SW 1271 (cell line): Measurements from ENCODE around the gene PCSK6.

Experiments used
- DNase-seq, 2 experiments: peaks; one replicate each; lab custom pipeline; 2025; lab: John Stamatoyannopoulos, UW

Gene PCSK6

DNA sequence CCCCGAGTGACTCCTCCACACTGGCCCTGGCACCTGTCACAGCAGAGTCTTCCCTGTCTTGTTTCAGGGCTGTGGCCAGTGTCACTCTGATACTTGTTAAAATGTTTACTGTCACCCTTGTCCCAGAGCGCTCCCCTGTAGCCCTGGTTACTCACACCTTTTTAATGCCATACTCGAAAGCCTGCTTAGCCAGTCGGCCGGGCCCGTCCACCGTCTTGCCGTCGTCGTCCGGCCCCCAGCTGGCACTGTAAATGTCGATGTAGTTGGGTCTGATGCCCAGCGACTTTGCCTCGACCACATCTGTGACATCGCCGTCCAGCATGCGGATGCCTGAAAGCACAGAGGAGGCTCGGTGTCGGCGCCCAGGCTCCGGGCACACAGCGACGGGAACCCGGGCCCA, 91.3 kb downstream of the PCSK6 start:
- DNase-seq: no peak

DNA sequence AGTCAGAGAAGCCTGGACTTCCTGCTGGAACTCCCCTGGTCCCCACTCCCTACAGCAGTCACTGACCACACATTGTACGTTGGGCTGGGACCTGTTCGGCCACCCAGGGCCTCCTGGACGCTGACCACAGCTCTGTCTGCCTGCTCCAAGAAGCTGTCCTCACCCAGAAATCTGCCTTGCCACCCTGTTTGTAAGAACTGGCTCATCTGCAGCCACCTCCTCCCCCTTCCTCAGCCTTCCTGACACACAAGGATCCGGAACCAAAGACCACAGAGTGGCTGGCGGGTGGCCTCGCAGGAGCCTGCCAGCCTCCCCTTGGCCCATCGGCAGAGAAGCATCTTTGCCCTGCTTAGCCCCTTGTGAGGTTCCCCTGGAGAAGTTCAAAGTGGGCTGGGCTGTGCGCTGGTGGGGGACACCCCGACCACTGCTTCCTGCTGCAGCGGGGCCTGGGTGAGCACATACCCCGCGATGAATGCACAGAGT, 91.9 kb downstream of the PCSK6 start:
- DNase-seq: no peak

- no peak for DNase-seq
Observed at GRCh38 chr15:101396484-101397261, 92.8 kb downstream of the PCSK6 start.

- no peak for DNase-seq
Observed at GRCh38 chr15:101394654-101395053, 94.9 kb downstream of the PCSK6 start.

DNA sequence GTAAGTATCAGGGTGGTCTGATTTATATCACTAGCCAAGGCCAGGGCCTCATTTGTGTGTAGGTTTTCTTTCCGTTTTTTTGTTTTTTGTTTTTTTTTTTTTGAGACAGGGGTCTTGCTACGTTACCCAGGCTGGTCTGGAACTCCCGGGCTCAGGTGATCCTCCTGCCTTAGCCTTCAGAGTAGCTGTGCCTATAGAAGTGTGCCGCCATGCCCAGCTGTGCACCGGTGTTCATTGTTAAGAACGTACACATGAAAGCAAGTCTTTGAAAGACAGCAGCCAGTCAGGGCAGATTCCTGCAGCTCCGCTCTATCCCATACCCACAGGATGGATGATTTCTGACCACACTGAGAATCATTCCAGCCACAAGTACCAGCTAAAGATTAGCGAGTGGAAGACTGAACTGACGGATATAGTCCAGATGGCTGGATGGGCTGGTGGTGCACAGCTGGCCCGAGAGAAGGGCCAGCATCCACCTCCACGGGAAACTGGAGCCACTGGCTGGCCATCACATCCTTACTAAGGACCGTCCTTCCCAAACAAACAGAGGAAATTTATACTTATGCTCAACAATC, 95.4 kb downstream of the PCSK6 start:
- DNase-seq: no peak

DNA sequence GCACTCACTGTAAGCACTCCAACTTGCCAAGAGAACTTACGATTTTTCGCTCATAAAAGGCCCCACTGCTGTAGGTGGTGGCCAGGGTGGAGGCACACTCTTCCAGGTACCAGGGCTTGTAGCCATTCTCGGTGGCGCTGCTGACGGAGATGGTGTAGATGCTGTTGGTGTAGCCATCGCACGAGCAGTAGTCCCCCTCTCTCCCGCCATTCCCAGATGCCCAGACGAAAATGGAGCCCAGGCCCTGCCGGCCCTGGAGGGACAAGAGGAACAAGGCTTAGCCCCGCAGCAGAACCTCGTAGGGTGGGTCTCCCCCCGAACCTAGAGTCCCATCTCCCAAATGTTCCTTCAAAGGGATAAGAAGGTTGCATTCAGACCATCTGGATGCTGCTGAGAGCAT, 96.3 kb downstream of the PCSK6 start:
- DNase-seq: no peak

DNA sequence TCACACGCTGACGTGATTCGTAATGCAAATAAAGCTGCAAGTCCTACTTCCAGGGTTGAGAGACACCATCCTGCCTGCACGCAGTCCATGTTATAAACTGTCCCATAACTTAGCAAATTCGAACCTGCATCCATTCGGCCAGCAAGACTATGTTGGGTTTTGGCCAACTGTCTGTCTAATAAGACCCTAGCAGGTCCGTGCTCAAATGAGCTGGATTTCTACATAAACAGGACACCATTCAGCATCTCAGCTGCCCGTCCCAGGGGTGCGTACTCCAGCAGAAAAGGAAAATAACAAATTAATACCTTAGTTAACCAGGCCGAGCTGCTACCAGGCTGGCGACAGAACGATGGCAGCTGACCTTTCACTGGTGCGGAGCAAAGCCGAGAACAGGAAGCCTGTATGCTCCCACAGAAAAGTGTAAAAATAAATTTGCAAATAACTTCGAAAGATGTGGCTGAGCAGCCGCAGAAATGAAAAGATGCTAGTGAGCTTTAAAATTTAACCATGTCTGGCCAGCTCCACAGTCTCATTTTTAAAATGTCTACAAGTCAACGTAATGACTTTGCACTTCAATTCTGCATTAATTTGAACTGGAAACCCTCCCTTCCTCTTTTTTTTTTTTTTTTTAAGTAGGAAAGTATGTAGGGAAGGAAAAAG, 97.4 kb downstream of the PCSK6 start:
- DNase-seq: no peak

DNA sequence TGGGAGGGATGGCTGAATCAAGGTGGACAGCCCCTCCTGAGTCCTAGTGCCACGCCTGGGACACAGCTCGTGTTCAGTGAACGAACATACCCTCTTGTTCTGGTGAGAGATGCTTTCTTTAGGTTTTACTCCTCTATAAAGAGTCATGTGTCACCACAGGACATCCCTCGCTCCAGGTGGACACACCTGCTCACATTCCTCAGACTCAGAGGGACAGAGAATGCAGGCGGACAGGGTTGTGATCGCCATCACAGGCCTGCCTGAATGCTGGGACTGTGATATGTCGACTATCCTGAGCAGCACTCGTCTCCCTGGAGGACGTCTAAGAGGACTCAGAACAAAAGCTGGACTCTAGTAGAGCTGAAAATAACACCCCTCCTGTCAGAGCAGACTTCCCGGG, 98.1 kb downstream of the PCSK6 start:
- DNase-seq: no peak

GRCh38 chr15:101390462-101390861, 99.0 kb downstream of the PCSK6 start:
- no peak for DNase-seq

DNA sequence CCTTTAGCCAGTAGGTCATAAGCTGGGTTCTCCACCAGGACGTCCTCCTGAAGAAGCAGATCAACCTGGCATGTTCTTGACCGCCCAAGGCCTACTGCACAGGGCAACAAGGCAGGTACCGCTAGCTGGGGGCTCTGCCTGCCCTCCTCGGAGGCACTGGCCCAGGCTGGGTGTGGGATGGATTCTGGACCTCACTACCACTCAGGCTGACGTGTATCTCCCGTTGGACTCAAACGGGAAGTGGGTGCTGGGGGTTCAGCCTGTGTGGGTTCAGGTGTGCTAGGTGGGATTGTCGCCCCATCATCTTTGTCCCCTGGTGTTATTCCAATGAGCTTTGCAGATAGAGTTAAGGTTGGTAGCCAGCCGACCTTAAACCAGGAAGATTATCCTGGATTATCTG, 99.4 kb downstream of the PCSK6 start:
- DNase-seq: no peak

GRCh38 chr15:101389362-101389761, 100.1 kb downstream of the PCSK6 start:
- DNase-seq: no peak

DNA sequence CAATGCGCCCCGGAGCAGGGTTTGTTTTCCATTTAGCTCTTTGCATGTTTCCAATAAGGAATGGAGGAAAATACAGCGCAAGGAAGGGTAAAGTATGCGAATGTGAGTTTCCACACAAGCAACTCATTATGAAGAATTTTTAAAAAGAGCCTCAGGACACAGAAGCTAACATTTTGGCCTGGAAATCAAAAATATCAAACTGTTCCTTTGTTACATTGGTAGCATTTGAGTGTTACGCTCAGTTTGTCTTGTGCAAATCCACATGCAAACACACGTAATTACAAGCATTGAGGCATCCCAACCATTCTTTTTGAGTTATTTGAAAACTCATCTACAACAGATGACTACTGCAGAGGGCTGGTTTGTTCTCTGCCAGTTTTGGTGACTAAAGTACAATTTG, 101.5 kb downstream of the PCSK6 start:
- DNase-seq: no peak

DNA sequence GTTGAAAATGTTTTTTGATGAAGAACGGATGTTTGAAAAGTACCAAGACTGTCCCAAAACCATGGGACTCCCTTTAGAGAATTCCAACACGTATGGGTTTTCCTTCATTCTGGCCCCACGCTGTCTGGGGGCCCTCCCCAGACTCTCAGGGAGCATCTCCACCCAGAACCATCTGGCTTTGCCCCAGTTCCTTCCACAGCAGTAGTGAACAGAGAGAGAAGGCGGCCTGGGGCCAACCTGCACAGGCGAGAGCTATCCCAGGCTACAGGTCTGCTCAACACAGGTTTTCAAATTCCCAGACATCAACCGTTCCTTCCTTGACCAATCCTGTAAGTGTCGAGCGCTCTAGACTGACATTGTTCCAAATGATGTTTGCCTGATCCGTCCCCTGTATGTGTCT, 101.9 kb downstream of the PCSK6 start:
- no peak for DNase-seq

- DNase-seq: no peak
Observed at GRCh38 chr15:101386967-101387366, 102.5 kb downstream of the PCSK6 start.

DNA sequence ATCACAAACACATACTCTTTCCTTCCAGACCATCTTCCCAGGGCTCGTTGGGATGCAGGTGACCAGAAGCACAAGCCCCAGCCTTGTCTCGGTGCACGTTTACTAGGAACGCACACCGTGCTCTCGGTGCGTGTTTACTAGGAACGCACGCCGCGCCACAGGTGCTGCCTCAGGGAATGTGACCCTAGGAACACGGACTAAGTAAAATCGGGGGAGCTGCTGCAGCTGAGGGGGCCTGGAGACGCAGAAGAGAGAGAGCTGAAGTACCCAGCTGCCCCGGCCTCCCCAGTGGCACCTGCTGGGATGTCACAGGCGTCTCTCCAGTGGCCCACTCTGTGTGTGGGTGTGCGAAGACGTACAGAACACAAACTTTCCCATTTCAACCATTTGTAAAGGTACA, 103.5 kb downstream of the PCSK6 start:
- no peak for DNase-seq

DNA sequence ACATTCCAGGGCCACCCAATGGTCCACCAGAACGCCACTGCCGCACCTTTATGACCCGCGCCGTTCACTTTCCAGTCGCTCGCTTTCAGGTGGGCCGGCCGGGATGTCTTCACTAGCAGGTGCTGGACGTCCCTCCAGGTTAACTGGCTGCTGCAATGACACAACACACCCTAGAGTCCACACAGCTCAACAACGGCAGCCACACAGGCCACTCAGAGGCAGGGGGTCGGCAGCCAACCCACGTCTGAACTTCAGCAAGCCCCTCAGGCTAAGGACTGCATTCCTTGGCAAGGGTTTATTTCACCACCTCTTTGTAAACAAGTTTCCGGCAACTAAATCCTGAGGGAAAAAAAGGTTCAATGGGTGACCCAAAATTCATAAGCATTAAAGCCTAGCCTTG, 105.2 kb downstream of the PCSK6 start:
- DNase-seq: no peak

DNA sequence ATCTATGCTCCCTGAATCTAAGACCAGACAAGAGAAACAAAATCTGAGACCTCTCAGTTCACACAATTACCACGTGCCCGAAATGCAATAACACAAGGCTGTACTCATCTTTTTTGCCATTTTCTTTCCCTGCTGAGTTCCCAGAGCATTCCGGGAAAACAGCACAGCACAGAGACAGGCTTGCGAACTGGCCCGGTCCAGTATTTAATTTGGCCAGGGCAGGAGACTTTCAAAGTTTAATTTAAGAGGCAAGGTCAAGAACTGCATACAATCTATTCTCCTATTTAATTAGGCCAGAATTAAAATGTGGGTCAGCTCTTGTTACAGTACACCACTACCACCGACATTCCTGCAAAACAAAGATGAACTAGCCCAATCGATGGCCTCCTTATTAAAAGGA, 107.0 kb downstream of the PCSK6 start:
- DNase-seq: no peak

GRCh38 chr15:101381671-101382212, 107.8 kb downstream of the PCSK6 start:
- DNase-seq: no peak

GRCh38 chr15:101380146-101380545, 109.4 kb downstream of the PCSK6 start:
- DNase-seq: no peak

DNA sequence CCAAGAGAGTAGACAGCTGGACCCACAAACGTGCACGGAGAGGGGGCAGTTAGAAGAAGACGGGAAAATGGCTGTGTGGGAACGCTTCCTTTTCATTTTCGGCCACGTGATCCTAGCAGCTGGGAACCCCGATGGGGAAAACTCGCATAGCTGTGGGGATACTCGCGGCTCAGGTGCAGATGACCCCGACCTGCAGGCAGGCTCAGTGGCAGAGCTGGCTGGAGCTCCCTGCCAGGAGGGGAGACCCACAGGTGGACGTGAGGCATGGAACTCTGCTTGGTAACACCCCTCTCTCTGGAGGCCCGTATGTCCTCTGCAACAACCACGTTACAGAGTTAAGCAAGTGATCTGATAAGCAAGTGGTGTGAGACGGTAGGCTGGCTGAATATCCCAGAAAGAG, 109.9 kb downstream of the PCSK6 start:
- no peak for DNase-seq

DNA sequence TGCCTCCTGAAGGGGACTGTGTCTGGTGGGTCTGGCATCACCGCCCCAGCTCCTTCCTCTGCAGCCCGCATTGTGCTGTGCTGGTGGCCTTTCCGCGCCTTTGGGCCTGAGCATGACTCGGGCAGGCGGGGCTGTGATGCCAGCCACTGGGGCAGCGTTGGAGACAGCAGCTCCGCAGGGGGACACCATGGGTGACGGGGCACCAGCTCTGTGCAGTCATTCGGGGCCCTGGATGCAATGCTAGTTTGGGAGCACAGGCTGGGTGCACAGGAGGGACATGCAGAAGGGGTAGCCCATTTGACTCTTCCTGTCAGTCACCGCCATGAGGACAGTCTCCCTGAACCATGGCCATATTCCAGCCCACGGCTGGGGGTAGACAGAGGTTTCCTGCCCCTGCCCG, 110.6 kb downstream of the PCSK6 start:
- DNase-seq: no peak

DNA sequence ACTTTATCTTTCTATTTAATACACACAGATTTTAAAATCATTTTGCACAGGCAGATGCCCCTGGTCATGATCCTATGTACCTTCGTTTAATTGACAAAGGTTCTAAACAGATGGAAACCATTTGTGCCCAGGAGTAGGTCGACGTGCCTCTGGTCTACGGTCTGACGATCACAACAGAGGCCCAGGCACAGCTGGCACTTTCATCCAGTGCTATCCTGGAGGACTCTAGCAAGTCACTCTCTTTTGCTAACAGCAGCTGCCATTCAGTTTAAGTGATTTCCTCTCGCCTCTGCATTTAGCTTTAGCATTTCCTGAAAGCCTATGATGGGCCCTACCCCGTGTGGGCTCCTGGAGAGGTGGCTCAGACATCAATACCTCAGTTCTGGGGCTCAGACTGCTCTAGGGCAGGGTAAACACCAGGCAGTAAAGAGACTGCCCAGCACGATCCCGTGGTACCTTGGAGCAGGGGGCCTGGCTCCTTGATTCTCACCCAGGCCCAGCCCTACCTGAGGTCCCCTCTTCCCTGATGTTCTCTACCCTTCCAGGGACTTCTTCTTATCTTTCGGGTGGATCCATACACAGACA, 111.2 kb downstream of the PCSK6 start:
- DNase-seq: no peak
